Kidney capillary endothelial cell (primary cell): ENCODE measurements around the gene SLC23A2.
"Not testable (repeated sequence)": the region's sequence is repeated elsewhere in the genome, so short reads cannot be mapped to it uniquely, and the experiment has no call there.

Experiments used
- DNase-seq: peaks from one replicate; pipeline ENCODE4 v3.0.0-alpha.2; 2018; ENCODE audit warnings: low spot score

The SLC23A2 gene

DNA sequence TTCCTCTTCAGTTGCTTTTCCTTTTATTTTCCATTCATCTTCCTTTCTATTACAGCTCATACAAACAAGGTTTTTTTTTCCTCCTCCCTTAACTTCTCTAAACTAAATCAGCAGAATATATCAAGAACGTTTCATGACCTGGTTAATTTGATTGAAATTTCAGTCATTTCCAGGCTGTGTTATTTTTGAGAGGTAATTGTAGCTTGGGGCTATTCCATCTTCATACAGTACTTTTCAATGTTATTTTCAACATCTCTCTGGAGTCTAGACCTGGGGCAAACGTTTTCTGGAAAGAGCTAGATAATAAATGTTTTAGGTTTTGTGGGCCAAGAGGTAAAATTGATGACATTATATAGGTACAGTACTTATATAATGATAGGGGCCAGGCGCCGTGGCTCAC, 4.0 kb upstream of the SLC23A2 start:
- no peak for DNase-seq

DNA sequence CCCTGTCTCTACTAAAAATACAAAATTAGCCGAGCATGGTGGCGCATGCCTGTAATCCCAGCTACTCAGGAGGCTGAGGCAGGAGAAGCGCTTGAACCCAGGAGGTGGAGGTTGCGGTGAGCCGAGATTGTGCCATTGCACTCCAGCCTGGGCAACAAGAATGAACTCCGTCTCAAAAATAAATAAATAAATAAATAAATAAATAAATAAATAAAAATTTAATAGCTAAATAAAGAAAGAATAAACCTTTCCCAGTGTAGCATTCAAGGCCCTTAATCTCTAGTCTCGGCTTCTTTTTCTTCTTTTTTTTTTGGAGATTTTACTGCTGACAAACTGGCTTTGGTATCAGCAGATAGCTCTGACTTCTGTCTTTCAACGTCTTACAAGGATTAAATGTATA, 3.5 kb upstream of the SLC23A2 start:
- not testable (repeated sequence) for DNase-seq

DNA sequence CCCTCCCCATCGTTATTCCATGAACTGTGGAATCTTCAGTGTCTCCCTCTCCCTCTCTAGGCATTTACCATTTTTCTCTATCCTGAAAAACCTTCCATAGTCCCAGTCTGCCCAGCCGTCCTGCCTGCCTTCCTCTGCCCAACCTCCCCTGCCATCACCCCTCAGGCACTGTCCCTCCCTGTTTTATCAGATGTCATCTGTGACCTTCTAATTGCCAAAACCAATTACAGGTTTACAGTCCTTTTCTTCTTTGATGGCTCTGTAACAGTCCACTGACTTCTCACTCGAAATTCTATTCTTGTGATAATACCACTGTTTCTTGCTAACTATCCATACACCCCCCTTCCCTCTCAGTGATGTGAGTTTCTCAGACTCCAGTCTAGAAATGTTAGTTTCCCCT, 2.3 kb upstream of the SLC23A2 start:
- DNase-seq, result no peak

DNA sequence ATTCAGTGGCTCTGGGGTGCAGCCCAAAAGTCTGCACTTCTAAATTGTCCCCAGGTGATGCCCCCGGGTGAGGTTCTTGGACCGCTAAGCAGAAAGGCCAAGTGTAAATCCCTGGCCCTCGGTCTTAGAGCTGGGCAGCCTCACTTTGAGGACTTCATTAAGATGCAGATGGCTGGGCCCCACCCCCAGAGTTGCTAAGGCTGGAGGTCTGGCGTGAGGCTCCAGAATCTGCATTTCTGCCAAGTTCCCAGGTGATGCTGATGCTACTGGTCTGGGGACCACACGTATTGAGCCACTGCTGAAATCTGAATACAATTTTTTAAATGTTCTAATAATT, 735 bp upstream of the SLC23A2 start:
- no peak for DNase-seq

DNA sequence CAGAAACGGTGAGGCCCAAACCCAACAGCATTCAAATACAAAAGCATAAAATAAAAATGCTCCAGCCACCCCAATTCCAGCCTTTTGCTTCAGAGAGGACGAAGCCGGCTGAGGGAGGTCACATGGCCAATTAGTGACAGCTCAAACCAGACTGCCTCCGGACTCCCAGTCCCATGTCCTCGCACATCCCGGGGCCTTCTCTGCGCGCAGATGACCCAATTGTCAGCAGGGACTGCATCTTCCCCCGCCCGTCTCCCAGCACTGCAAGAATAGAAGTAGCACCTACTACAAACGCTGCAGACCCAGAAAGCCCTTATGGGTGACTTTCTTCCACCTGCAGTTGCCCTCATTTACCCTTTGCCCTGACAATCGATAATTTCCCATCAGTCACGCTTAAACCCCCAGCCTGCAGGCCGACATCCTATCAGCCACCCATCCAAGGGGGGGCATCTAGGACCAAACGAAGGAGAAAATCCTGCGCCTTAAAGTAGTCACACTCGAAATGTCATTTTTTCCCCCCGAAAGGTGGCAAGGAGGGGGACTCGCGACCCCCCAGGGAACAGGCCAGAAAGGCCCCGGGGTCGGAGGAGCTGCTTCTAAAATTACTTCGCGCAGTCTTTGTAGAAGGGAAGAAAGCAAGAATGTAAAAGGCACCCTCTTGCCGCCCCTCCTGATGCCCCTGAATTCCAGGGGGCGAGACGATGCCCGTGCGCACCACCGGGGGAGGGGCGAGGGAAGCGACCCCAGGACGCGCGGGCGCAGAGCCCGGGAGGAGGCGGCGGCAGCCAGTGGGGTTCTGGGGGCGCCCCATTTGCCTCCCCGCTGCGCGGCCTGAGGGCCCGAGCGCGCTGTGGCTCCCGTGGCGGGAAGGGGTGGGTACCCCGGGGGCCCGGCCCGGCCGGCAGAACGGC, 792 bp downstream of the SLC23A2 start:
- DNase-seq, result no peak

DNA sequence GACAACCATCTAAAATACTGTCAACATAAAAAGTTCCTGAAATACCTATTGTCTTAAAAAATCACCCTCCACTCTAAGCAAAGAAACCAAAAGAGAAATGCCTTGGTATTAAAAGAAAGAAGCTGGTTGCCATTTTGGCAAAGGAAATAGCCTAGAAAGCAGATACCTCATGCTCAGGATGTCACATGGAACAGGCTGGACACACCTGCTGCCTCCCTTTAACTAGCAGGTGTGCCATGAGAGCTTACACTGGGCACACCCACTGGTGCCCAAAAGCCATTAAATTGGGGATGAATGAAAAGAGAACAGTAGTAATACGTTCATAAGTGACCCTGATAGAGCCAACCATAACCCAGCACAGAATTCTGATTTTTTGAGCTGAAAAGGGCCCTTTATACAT, 1.5 kb downstream of the SLC23A2 start:
- no peak for DNase-seq

DNA sequence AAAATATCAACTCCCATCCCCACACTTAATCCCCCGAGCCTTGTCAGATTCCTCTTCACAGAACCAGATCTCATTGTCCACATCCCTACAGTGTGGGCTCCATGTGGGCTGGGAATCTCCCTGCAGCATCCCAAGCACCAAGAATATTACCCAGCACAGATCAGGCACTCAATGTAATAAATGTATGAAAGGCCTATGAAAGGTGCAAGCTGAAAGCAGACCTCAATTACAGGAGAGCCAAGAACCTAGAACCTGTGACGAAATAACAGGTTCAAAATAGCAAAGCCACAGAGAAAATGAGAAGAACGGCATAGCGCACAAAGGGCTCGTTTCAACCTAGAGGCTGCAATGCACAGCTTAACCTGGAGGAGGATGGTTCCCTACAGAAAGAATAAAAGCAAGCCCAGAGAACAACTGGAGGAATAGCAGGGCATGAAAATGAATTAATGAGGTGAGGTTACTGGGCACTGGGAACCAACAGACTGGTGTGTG, 3.1 kb downstream of the SLC23A2 start:
- no peak for DNase-seq

DNA sequence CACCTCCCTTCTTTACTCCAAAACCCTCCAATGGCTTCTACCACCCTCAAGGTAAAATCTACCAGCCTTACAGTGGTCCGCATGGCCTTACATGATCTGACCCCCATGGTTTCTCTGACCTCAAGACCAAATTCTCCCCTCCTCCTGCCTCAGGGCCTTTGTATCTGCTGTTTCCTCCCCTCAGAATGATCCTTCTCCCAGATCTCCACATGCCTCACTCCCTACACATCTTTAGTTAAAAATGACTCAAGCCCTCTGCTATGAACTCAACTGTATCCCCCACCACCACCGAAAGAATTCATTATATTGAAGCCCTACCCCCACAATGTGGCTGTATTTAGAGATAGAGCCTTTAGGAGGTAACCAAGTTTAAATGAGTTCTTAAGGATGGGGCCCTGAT, 4.1 kb downstream of the SLC23A2 start:
- no peak for DNase-seq

DNA sequence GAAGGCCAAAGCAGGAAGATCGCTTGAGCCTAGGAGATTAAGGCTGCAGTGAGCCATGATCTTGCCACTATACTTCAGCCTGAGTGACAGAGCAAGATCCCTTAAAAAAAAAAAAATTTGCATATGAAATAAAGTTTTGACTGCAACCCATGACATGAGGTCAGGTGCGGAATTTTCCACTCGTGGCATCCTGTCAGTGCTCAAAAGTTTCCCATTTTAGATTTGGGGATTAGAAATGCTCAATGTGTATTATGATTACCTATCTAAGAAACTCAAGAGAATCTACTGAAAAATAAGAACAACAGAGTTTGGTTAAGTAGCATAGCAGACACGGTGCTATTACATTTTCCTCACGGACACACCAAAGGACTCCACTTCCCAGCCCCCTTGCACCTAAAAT, 11.7 kb downstream of the SLC23A2 start:
- DNase-seq, result no peak

DNA sequence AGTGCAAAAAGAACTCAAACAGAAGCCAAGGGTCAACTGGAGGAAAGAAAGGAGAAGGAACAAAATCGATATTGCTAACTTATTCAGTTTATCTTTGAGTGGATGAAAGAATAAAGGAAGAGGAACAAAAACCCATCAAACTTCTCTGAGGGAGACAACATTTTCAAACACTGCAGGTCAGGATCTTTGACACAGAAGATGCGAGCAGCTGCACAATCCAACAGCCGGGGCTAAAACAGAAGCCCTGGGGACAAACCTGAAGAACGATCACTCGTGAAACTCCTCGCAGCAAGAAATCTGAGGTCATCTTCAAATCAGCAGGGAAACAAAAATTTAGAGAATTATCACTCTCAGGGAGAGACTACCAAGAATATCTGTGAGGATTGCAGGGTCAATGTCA, 14.2 kb downstream of the SLC23A2 start:
- DNase-seq, result no peak

DNA sequence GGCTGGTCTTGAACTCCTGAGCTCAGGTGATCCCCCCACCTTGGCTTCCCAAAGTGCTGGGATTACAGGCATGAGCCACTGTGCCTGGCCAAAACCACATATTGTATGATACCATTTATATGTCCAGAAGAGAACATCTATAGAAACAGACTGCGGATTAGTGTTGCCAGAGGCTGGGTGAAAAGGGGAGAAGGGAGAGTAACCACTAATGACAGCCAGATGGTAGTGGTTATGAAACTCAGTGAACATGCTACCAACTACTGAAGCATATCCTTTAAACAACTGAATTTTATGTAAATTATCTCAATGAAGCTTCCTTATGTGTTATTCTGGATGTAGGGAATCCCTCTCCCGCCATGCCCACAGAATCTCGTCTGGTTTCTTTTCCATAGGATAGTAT, 15.7 kb downstream of the SLC23A2 start:
- no peak for DNase-seq

DNA sequence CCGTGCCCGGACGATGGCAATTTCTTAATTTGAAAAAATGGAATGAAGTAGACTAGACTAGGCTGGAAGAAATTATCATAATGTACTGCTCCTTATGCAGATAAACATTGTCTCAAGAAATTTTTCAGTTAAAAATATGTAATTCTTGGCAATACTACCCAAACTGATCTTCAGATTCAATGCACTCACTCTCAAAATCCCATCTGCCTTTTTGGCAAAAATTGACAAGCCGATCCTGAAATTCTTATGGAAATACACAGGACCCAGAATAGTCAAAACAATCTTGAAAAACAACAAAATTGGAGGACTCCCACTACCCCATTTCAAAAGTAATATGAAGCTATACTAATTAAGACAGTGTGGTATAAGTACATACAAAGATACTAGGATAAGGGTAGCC, 19.0 kb downstream of the SLC23A2 start:
- DNase-seq, result no peak

DNA sequence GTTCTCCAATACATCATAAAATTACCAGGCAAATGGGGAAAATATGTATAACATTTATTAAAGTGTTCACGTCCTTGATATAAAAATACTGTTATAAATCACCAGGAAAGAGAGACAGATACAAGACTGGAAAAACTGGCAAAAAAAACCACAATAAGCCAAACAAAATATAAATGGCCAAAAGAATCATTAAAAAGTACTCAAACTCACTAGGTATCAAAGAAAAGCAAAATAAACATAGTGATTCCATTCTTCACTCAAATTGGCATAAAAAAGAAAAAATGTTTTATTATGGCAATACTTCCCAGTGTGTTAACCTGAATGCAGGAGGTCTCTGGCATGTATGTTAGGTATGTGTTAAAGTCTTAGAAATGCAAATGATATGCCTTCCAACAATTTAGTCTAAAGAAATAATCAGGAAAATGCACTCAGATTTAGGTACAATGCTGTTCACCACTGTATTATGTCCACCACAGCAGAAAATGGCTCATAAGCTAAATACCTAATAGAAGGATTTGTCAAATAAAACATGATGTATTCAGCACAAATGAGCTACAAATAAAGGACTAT, 21.4 kb downstream of the SLC23A2 start:
- DNase-seq, result no peak

DNA sequence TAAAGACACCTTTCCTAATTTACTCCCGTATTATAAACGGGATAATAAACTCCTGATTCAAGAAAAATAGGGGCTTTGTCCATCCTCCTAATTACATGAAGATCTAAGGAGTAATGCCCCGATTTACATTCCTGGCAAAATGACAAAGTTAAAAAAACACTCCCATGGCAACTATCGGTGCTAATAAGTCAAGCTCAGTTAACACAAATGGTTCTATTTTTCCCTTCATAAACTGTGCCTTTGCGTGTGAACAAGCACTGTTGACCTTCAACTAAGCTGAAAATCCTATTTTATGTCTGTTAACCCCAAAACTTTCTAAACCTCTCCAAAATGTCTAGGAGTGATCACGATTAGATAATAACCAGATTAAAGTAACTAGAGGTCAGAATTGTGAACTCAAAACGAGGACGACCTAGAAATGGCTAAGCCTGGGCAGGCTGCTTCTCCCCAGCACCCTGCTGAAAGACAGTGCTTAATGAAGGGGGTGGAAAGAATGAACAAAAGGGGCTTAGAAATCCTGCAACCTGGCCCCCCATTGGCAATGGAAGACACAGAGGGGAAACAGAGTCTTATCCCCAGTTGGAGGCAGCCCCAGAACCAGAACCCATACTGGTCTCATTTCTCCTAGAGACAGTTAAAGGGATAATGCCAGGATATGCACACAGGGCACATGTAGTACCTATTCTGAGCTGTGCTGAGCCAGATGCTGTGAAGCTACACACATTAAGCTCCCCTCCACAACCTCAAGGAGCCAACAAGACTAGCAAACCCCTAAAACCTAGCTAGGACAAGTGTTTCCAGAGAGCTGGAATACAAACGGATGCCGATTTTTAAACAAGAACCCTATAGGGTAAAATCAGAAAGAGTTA, 23.0 kb downstream of the SLC23A2 start:
- no peak for DNase-seq

DNA sequence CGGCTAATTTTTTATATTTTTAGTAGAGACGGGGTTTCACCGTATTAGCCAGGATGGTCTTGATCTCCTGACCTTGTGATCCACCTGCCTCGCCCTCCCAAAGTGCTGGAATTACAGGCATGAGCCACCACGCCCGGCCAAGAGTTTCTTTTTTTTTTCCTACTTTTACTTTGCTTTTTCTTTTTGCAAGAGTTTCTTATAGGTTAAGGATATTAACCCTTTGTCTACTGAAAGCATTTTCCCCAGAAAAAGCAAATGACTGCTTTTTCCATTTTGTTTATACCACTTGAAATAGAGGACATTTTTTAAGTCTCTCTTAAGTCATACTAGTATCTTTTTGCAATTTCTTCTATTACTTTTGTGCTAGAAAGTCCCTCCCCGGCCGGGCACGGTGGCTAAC, 25.3 kb downstream of the SLC23A2 start:
- not testable (repeated sequence) for DNase-seq

DNA sequence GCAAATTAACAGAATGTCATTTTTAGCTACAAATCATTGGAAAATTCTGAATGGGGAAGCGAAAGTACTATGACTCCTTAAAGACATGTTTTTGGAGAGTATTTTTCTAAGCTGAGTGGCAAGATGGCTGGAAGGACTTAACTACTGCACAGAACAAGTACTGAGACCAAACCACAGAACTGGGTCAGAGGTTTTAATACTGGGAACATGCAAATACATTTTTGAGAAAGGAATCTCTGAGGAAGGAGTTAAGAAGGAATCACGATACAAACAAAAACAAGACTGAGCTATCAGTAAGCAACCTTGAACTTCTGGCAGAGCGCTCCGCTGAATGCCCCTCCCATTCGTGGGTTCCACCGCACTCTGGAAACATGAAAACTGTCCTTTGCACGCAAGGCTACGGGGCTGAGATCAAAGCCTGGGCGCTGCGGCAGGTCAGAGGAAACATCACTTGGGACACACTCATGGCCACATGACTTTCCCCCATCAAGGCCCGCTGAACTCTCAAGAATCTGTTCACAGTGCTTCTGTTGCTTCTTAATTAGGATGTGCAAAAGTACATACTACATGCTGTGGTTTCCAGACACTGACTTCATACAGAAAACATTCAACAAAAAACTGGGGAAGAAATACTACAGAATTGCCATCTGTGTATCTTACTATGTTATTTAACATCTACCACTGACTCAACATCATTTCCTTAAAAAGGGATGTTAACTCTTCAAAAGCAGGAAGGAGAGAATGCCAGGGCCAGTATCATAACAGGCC, 27.8 kb downstream of the SLC23A2 start:
- DNase-seq, result peak; percentile 33

DNA sequence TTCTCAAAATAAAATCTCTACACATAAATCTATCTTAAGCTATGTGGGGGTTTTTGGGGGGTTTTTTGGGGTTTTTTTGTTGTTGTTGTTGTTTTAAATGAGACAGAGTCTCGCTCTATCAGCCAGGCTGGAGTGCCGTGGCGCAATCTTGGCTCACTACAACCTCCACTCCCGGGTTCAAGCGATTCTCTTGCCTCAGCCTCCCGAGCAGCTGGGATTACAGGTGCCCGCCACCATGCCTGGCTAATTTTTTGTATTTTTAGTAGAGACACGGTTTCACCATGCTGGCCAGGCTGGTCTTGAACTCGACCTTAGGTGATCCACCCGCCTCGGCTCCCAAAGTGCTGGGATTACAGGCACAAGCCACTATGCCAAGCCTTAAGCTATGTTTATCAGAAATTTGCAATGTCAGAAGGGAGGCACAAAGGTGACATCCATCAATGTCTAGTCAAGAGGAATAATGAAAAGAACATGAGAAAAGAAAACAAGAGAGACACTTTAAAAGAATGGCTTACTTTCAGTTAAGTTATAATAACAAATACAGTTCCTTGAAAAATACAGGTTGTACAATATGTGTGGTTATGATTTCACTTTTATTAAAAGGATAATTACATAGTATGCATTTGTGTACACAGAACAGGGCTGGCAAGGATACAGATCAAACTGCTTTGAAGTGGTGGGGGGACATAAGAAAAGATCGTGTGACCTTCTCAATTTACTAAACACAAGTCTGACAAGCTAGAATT, 28.6 kb downstream of the SLC23A2 start:
- no peak for DNase-seq

DNA sequence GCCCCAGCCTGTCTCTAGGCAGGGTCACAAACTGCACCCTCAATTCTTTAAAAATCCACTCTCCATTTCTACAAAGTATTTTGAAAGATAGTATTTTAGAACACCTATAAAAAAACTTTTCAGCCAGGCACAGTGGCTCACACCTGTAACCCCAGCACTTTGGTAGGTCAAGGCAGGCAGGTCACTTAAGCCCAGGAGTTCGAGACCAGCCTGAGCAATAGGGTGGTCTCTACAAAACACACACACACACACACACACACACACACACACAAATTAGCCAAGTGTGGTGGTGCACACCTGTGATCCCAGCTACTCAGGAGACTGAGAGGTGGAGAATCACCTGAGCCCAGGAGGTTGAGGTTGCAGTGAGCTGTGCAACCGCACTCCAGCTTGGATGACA, 30.2 kb downstream of the SLC23A2 start:
- no peak for DNase-seq

DNA sequence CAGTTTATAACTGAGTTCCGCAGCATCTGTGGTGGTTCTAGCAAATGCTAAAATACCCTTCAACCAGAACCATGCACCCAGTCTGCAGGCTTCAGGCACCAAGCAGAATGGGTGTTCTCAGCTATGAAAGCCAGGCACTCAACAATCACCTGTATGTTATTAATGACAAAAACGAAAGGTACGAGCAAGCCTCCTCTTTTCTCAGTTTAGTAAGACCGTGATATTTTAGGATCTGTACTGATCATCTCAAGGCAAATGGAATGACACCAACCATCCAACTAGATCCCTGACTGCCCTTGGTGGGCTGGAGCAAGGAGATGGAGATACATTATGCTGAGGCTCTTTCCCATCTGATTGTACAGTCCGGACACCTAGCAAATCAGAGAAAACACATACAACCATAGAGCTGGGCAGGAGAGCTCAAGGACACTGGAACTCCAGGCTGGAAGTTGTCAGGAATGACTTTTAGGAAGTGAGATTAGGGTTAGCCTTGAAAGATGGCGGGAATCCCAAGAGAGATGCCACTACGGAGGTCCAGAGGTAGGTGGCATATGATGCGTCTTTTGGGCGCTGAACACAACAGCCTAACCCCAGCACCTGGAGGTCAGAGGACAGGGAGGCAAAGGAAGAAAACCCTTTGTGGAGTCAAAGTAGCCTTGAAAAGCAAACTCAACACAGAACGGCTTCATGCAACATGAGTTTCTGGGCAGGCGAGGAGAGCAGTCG, 33.4 kb downstream of the SLC23A2 start:
- no peak for DNase-seq
